ENCODE results near the gene TYRO3.

GRCh38 chr15:41554915-41555314 lies 4.1 kb upstream of the TYRO3 start:
- TF ChIP-seq CTCF (IDR thresholded peaks at IDR 0.05; ENCODE audit: insufficient read depth, low read depth, low read length) (no peak), EZH2 (IDR thresholded peaks at IDR 0.05; ENCODE audit: insufficient read depth, low read length) (no peak)
